Thoracic aorta (tissue), 2 donors: ENCODE measurements around the gene GOLGA7B. TPM values are rescaled to one million over a fixed set of nuclear protein-coding genes. Genes with fewer than 3 reads are reported as not detected.

ENCODE experiments used
- ATAC-seq: fragments of 150-250 bp; one replicate; pipeline ENCODE4 v1.8.0; 2017; ENCODE audit warnings: low read depth; ENCODE audit not compliant: insufficient number of reproducible peaks, low FRiP score
- DNase-seq: peaks from one replicate; pipeline ENCODE4 v3.0.0-alpha.2; 2020; ENCODE audit warnings: low spot score
- H3K27ac ChIP-seq, 2 donors: fragments of 200-600 bp; sonication (generic); 1 replicate in 1 of 2; 2 replicates in 1 of 2; pipeline ENCODE4 v1.5.1; 2016; ENCODE audit warnings: mild to moderate bottlenecking in 2 of 2, moderate library complexity in 2 of 2
- H3K27me3 ChIP-seq: fragments of 200-600 bp; sonication (generic); replicated peaks from 2 replicates; pipeline ENCODE4 v1.6.0; 2016; ENCODE audit warnings: mild to moderate bottlenecking; ENCODE audit not compliant: insufficient read depth
- H3K36me3 ChIP-seq: fragments of 200-600 bp; sonication (generic); one replicate; pipeline ENCODE4 v1.5.1; 2016
- H3K4me1 ChIP-seq, 2 donors: fragments of 200-600 bp; sonication (generic); 1 replicate in 1 of 2; 2 replicates in 1 of 2; pipeline versions ENCODE4 v1.5.1 to v1.6.0; 2016; ENCODE audit warnings: low read depth in 2 of 2, mild to moderate bottlenecking in 1 of 2; ENCODE audit not compliant: control insufficient read depth in 1 of 2
- H3K4me3 ChIP-seq: fragments of 200-600 bp; sonication (generic); 2 replicates; pipeline ENCODE4 v1.5.1; 2016; ENCODE audit warnings: mild to moderate bottlenecking
- H3K9me3 ChIP-seq: fragments of 200-600 bp; sonication (generic); 2 replicates; pipeline ENCODE4 v1.5.1; 2016
- total RNA-seq, 2 donors: library from RNA; depleted of rRNA; stranded (reverse); fragments of >200 nt; gene quantifications; one replicate each; pipeline versions ENCODE4 v1.1.0 to v1.2.3, GENCODE V29; 2016
- TF ChIP-seq, protein P1 (sequence below): fragments of 200-600 bp; sonication (generic); IDR thresholded peaks from one replicate; pipeline ENCODE4 v1.5.1; 2019; ENCODE audit warnings: antibody characterized with exemption

The GOLGA7B gene
- total RNA-seq, 2 donors from 2014 or later, result 0.07 TPM; not detected in 1

DNA sequence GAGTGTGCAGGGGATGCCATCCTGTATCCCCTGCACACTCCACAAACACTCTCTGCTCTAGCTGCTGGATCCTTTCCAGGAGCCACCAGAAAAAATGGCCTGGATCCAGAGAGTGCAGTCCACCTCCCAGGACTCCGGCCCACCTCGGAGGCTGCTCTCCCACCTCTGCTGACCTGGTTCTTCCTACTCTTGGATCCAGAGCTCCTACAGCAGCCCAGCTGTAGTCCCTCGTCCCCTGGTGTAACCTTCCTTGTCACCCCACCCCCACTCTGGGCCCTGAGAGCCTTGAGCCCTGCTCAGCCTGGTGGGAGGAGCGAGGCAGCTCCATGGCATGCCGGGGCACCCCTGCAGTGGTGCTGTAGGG lies 54.4 kb downstream of the GOLGA7B start:
- DNase-seq, result no peak
- H3K9me3 ChIP-seq, result no peaks in the 10 kb centered on the region
- H3K4me3 ChIP-seq, result no peak overlapping the region
- no peaks in the 10 kb centered on the region for H3K4me1 ChIP-seq
- H3K27me3 ChIP-seq, result no peaks in the 10 kb centered on the region
- no peaks in the 10 kb centered on the region for H3K36me3 ChIP-seq
- no peak overlapping the region for H3K27ac ChIP-seq
- TF ChIP-seq, protein P1, sequence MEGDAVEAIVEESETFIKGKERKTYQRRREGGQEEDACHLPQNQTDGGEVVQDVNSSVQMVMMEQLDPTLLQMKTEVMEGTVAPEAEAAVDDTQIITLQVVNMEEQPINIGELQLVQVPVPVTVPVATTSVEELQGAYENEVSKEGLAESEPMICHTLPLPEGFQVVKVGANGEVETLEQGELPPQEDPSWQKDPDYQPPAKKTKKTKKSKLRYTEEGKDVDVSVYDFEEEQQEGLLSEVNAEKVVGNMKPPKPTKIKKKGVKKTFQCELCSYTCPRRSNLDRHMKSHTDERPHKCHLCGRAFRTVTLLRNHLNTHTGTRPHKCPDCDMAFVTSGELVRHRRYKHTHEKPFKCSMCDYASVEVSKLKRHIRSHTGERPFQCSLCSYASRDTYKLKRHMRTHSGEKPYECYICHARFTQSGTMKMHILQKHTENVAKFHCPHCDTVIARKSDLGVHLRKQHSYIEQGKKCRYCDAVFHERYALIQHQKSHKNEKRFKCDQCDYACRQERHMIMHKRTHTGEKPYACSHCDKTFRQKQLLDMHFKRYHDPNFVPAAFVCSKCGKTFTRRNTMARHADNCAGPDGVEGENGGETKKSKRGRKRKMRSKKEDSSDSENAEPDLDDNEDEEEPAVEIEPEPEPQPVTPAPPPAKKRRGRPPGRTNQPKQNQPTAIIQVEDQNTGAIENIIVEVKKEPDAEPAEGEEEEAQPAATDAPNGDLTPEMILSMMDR, result no peak
- ATAC-seq, result no peak

DNA sequence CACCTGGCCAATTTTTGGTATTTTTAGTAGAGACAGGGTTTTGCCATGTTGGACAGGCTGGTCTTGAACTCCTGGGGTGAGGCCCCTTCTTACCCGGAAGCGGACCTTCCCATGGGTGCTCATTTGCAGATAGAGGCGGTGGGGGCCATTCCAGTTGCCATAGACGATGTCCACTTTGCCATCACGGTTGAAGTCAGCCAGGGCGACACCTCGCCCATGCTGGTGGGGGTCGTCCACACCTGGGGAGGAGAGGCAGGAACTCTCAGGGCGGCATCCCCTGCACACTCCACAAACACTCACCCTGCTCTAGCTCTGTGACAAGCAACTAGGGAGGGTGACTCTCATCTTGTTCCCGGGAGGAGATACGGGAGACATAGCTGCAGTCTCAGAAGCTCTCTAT lies 54.9 kb downstream of the GOLGA7B start:
- H3K4me1 ChIP-seq, result no peaks in the 10 kb centered on the region
- H3K27ac ChIP-seq, result no peak overlapping the region
- TF ChIP-seq, protein P1, result no peak
- no peaks in the 10 kb centered on the region for H3K9me3 ChIP-seq
- no peak for DNase-seq
- no peak for ATAC-seq
- no peak overlapping the region for H3K4me3 ChIP-seq
- H3K27me3 ChIP-seq, result no peaks in the 10 kb centered on the region
- H3K36me3 ChIP-seq, result no peaks in the 10 kb centered on the region

DNA sequence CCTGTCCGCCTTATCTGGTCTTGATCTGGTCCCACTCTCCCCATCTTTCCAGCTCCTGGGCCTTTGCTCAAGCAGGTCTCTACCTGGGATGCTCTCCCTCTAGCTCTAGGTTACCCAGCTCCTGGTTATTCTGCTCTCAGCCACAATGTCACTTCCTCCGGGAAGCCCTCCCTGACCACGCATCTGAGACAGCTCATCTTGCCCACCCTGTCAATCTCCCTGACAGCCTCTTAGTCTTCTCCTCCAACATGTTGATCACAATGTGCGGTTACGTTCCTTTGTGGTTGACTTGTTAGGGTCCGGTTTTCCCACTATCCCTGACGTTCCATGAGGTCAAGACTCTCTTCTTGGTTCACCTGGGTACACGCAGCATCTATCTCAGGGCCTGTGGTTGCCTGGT lies 55.6 kb downstream of the GOLGA7B start:
- no peak for ATAC-seq
- H3K9me3 ChIP-seq, result no peaks in the 10 kb centered on the region
- no peak overlapping the region for H3K27ac ChIP-seq
- no peaks in the 10 kb centered on the region for H3K27me3 ChIP-seq
- H3K4me1 ChIP-seq, result no peaks in the 10 kb centered on the region
- TF ChIP-seq, protein P1, result no peak
- no peak overlapping the region for H3K4me3 ChIP-seq
- no peaks in the 10 kb centered on the region for H3K36me3 ChIP-seq
- no peak for DNase-seq

DNA sequence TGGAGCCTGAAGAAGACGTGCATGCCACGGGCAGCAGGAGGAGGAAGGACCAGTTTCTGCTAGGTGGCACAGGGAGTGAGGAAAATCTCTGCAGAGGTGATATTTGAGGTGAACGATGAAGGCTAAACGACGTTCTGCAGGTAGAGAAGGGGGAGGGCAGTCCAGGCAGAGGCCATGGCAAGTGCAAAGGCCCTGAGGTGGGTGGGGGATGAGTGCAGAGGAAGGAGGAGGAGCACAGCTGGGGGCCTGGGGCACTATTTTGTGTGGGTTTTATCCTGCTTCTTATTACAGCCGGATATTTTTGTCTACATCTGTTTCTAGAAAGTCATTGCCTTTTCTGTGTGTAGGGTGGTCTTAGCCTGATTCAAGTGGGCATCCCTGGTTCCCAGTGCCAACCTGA lies 57.6 kb downstream of the GOLGA7B start:
- no peak for ATAC-seq
- DNase-seq, result no peak
- no peaks in the 10 kb centered on the region for H3K36me3 ChIP-seq
- TF ChIP-seq, protein P1, result no peak
- H3K9me3 ChIP-seq, result no peaks in the 10 kb centered on the region
- H3K27me3 ChIP-seq, result no peaks in the 10 kb centered on the region
- no peaks in the 10 kb centered on the region for H3K4me1 ChIP-seq
- no peak overlapping the region for H3K4me3 ChIP-seq
- no peak overlapping the region for H3K27ac ChIP-seq

DNA sequence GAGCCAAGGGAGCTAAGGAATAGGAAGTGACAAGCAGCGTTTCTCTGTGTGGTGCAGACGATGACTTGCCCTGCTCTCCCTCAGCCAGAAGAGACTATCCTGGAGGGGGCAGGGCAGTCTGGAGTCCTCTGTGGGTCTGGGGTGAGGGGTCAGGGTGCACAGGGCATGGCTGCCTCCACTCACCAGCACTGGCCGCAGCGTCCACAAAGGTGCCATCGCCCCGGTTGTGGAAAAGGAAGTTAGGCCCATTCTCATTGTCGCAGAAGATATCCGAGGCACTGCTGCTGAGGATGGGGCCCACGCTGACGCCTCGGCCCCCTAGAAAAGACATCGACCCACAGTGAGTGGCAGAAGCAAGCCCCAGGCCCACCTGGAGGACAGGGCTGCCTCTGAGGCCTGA lies 58.2 kb downstream of the GOLGA7B start:
- Histone ChIP-seq H3K27me3 (no peaks in the 10 kb centered on the region), H3K4me3 (no peak overlapping the region), H3K9me3 (no peaks in the 10 kb centered on the region), H3K4me1 (no peaks in the 10 kb centered on the region), H3K36me3 (no peaks in the 10 kb centered on the region), H3K27ac (no peak overlapping the region)
- TF ChIP-seq, protein P1, result no peak
- ATAC-seq (no peak), DNase-seq (no peak)
